GM19193 (cell line): ENCODE data around the gene EHBP1.

Experiments used
- POLR2A ChIP-seq: IDR thresholded peaks from 4 replicates; pipeline ENCODE4 v1.6.1; 2011; ENCODE audit not compliant: insufficient read depth, insufficient read length; ENCODE audit errors: extremely low read depth

Gene EHBP1

DNA sequence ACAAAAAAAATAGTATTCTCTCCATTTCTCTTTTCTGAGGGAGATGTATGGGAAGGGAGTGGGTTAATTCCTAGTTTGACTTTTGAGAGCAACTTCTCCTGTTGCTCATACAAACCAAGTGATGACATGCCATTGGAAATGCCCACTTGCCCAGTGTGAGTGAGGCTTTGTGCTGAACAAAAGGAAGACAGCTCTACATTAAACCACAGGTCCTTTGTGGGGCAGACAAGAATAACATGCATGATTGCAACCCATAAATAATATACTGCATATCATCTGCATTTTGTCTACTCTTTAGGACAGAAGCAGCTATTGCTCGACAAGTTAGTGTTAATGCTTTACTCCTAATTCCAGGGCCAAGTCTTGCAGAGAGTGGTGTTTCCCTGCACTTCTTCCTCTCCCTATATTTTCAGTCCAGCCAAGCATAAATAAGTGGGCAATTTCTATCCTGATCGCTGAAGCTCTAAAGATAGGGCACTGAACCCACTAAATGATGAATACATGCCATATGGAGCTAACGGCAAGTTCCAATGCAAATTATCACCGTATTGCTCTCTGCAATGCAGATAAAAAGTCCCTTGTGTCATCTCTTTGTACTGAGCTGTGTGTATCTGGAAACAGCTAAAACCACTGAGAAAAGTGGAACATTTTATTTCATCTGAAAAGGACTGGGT, 19.4 kb upstream of the EHBP1 start:
- TF ChIP-seq POLR2A = no peak

DNA sequence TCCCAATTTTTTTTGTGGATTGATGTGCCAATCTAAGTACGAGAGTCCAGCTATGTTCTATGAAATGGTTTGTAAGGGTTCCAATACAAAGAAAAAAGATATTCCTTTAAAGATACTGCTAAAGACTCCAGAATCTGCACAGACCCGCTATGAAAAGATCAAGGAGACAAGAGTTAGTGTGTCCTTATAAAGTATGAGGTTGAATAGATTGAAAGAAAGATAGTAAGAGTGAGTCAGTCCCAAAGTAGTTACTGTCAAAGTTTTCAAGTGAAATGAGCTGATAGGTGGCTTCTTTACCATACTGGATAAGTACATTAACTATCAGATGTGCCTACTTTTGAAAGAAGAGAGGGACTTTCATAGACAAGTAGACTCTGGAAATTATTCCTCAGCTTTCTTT, 17.9 kb upstream of the EHBP1 start:
- TF ChIP-seq POLR2A = no peak

DNA sequence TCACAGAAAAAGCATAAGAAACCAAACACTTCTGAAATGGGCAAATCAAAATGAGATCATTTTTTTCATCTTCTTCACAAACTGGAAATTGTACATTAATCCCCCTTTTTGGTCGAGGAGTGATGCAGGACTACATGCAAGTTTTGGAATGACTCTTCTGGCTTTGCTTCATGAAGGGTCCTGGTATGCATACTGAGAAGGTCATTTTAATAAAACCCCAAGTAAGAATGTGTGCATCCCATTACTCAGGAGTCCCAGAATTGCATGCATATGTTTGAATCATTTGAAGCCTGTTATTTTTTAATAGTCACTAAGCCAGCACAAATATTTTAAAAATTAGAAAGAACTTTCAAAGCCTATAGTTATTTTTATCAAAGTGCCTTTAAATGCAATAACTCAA, 16.7 kb upstream of the EHBP1 start:
- no peak for TF ChIP-seq POLR2A

DNA sequence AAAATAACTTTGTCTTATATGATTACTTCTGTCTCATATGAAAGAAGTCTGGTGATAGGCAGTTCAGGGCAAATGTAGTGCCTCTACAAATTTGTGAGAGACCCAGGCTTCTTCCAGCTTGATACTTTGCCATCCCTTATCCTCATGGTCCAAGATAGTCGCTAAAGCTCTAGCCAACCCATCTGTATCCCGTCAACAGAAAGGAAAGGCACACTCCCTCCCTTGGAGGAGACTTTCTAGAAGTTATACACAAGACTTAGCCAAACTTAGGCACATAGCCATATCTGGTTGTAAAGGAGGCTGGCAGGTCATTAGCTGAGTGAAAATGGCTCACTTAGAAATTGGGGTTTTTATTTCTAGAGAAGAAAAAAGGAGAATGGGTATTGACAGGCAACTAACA, 14.3 kb upstream of the EHBP1 start:
- no peak for TF ChIP-seq POLR2A

DNA sequence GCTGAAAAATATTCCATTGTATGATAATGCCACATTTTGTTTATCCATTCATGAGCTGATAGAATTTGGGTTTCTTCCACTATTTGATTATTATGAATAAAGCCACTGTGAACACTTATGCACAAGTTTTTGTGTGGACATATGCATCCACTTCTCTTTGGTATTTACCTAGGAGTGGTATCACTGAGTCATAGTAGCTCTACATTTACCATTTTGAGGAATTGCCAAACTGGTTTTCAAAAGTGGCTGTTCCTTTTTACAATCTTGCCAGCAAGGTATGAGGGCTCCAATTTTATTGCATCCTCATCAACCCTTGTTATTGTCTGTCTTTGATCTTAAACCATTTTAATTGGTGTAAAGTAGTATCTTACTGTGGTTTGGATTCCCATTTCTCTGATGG, 13.3 kb upstream of the EHBP1 start:
- TF ChIP-seq POLR2A = no peak

DNA sequence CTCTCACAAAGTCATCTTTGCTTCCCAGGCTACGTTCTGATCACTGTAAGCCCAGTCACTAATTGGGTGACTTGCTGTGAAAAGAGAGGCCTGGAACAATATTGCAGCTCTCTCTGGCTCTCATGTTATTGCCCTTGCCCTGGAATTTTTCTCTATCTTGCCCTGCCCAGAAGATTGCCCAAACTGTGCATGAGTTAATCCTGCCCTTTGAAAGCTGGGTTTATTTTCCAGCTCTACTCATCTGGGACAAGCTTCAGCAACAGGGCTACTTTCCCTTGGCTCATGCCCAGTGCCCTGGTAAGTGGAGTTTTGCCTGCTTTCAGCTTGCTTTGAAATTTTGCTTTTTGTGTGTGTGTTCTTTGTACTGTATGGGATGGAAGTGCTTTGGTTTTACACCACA, 6.9 kb upstream of the EHBP1 start:
- TF ChIP-seq POLR2A = no peak

DNA sequence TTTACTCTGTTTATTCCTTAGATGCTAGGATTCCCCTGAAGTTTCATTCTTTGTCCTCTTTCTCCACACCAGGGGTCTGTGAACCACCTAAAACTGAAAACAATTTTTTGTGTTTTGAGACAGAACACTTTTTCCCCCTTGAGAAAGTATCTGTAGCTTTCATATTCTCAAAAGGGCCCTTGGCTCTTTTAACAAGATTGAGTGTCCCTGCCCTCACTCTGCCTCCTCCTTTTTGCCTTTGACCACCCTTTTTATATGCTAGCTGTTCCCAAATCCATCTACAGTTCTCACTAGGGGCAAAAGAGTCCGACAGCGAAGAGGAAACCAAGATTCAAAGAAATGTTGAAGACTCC, 883 bp upstream of the EHBP1 start:
- TF ChIP-seq POLR2A = no peak

DNA sequence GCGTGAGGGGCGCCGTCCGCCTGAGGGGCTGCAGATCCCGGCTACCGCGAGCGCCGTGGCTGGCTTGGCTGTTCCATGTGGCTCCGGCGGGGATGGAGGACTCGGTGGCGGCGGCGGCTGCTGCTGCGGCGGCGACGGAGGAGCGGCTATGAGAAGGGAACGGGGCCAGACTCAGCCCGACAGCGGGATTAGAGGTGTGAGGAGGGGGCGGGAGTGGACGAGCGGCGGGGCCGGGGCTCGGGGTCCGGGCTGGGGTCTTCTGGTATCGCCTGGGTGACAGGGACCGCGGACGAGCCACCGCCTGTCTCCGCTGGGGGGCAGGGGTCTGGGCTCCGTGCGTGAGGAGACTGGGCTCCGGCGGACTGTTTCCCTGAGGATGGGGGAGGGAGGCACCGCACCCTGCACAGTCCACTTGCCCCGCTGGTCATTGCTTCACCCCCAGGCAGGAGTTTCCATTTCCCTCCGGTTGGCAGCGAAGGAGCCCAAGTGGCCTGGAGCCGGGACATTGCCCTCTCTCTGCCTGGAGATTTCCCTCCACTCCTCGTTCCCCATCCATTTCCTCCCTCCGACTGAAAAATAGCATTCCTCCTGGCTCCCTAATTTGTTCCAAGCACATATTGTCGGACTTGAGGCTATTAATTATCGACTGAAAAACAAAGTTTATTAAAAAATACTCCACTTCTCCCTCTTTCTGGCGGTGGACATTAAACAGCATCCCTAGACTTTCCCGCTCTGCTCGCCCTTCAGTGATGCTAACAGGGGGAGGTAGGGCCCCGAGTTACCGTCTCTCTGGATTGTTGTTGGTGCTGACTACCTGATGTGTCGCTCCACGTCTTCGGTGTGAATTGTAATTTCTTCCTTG, 577 bp downstream of the EHBP1 start:
- TF ChIP-seq POLR2A = no peak

DNA sequence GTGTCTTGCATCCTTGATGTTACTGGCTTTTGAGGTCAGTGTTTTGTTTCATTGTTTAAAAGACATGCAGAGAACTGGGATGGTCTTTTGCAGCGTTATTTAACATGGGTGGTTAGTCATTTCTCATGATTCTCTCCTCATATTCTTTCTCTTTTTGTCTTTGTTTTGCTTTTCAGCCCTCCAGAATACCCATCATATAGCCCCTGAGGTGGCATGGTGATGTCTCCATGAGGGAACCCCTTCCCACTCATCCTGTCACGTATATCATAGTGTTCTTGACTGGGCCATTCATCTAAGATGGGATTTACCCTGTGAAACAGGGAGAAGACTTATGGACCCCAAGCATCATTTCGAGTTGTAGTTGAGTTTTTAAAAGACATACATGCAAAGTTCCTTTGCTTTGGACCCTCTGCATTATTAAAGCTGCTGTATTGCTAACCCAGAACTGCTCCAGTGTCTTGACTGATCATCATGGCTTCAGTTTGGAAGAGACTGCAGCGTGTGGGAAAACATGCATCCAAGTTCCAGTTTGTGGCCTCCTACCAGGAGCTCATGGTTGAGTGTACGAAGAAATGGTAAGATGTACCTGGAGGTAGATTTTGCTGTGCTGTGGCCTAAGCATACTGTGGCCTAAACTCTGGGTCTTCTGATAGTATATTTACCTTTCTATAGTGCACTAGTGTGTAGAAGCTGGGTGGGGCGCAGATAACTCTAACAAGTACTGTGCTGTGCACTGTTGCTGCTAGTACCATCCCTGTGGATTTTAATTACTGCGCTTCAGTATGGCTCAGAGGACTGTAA, 1.4 kb downstream of the EHBP1 start:
- TF ChIP-seq POLR2A = no peak

- TF ChIP-seq POLR2A = no peak
These were observed 3.2 kb downstream of the EHBP1 start for GRCh38 chr2:62708751-62709150.

GRCh38 chr2:62711832-62712494, 6.5 kb downstream of the EHBP1 start:
- TF ChIP-seq POLR2A = no peak

DNA sequence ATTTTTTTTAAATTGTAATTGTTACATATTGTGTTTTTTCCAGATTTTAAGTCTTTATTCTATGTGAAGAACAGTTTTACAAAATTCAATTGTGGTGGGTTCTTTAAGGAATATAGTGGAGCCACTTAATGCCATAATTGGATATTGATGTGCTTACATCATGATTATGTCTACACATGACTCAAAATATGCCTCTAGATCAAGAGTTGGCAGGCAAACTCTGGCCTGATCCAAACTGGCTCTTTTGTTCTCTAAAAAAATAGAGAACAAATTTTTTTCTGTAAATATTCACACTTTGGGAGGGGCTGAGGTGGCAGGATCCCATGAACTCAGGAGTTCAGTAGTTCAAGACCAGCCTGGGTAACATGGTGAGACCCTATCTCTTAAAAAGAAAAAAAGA, 8.3 kb downstream of the EHBP1 start:
- TF ChIP-seq POLR2A = no peak

DNA sequence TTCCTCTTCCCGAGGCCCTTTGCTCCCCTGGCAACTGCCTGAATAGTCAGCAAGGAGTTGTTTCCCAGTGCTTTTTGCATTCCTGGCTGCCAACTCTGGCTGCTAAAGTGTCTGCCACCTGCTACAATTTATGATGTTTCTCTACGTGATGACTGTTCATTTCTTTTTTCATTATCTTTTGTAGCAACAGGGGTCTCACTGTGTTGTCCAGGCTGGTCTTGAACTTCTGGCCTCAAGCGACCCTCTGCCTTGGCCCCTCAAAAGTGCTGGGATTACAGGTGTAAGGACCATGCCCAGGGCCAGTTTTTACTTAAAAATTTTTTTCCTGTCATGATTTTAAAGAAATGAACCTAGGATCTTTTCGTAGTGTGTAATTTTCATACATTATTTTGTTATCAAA, 11.3 kb downstream of the EHBP1 start:
- TF ChIP-seq POLR2A = no peak

- no peak for TF ChIP-seq POLR2A
These were observed 12.1 kb downstream of the EHBP1 start for GRCh38 chr2:62717503-62718081.
